WTC11 (cell line): ENCODE data around the gene F10. TPM values are rescaled to one million over a fixed set of nuclear protein-coding genes. Genes with fewer than 3 reads are reported as not detected.
A peak's percentile ranks its signal among the peaks of the same experiment; 100 is the strongest.
"Not testable (repeated sequence)": the region's sequence is repeated elsewhere in the genome, so short reads cannot be mapped to it uniquely, and the experiment has no call there.

ENCODE experiments used
- ATAC-seq: fragments of 200-7000 bp; cut with Tn5 transposase; 2 replicates; pipeline ENCODE4 v1.10.0; 2021; ENCODE audit warnings: mild to moderate bottlenecking, moderate library complexity
- CTCF ChIA-PET: fragments of 300-600 bp; sonication (Branson Sonifier 250); formaldehyde crosslinking; loops from one replicate; lab custom pipeline; 2021; ENCODE audit warnings: antibody characterized with exemption; lab: Charles Lee
- POLR2A ChIA-PET: fragments of 350-600 bp; sonication (Branson Sonifier 250); formaldehyde crosslinking; loops from one replicate; lab custom pipeline; 2021; ENCODE audit warnings: antibody characterized with exemption; lab: Charles Lee
- DNase-seq: peaks from one replicate; pipeline ENCODE4 v3.0.0; 2021; ENCODE audit warnings: low spot score
- H3K27ac Mint-ChIP-seq: 2 replicates; pipeline ENCODE4 v1.8.0; 2021; ENCODE audit warnings: mixed read lengths
- H3K27me3 Mint-ChIP-seq: 2 replicates; pipeline ENCODE4 v1.8.0; 2021; ENCODE audit warnings: low read depth, mild to moderate bottlenecking, moderate library complexity, mixed read lengths
- H3K36me3 Mint-ChIP-seq: 2 replicates; pipeline ENCODE4 v1.8.0; 2021; ENCODE audit warnings: mixed read lengths
- H3K4me1 Mint-ChIP-seq: 2 replicates; pipeline ENCODE4 v1.8.0; 2022; ENCODE audit warnings: mixed read lengths
- H3K4me3 Mint-ChIP-seq: 2 replicates; pipeline ENCODE4 v1.8.0; 2021; ENCODE audit warnings: mild to moderate bottlenecking, moderate library complexity, mixed read lengths
- H3K9me3 Mint-ChIP-seq: 2 replicates; pipeline ENCODE4 v1.8.0; 2021; ENCODE audit warnings: mixed read lengths
- ARID4B ChIP-seq: sonication (generic); formaldehyde crosslinking; IDR thresholded peaks from 2 replicates; pipeline ENCODE4 v1.8.0; 2023; ENCODE audit warnings: missing genetic modification reagents, mild to moderate bottlenecking, borderline replicate concordance
- CBFB ChIP-seq: sonication (generic); formaldehyde crosslinking; IDR thresholded peaks from 2 replicates; pipeline ENCODE4 v1.8.1; 2022; ENCODE audit warnings: mild to moderate bottlenecking, low read depth, missing genetic modification reagents
- CREM ChIP-seq: sonication (generic); formaldehyde crosslinking; IDR thresholded peaks from 2 replicates; pipeline ENCODE4 v1.8.1; 2022; ENCODE audit warnings: mild to moderate bottlenecking, missing genetic modification reagents, moderate library complexity
- EMX1 ChIP-seq: fragments of 250-450 bp; sonication (Bioruptor Pico); IDR thresholded peaks from 2 replicates; pipeline ENCODE4 v1.8.0; 2021; ENCODE audit warnings: mild to moderate bottlenecking
- GRHL2 ChIP-seq: fragments of 250-450 bp; sonication (Bioruptor Pico); IDR thresholded peaks from 2 replicates; pipeline ENCODE4 v1.8.0; 2022; ENCODE audit warnings: mild to moderate bottlenecking, moderate library complexity; ENCODE audit not compliant: insufficient replicate concordance, severe bottlenecking
- JAZF1 ChIP-seq: fragments of 250-450 bp; sonication (Bioruptor Pico); IDR thresholded peaks from 2 replicates; pipeline ENCODE4 v1.9.0; 2021; ENCODE audit warnings: moderate library complexity, mild to moderate bottlenecking, inconsistent platforms
- OVOL2 ChIP-seq: fragments of 250-450 bp; sonication (Bioruptor Pico); IDR thresholded peaks from 2 replicates; pipeline ENCODE4 v1.9.0; 2021; ENCODE audit warnings: mild to moderate bottlenecking, borderline replicate concordance
- PRRX2 ChIP-seq: fragments of 250-450 bp; sonication (Bioruptor Pico); IDR thresholded peaks from 2 replicates; pipeline ENCODE4 v1.8.0; 2021; ENCODE audit warnings: mild to moderate bottlenecking
- RELA ChIP-seq: sonication (generic); formaldehyde crosslinking; IDR thresholded peaks from 2 replicates; pipeline ENCODE4 v1.8.1; 2022; ENCODE audit warnings: missing genetic modification reagents, mild to moderate bottlenecking, borderline replicate concordance
- RORB ChIP-seq: fragments of 250-450 bp; sonication (Bioruptor Pico); IDR thresholded peaks from 2 replicates; pipeline ENCODE4 v1.9.0; 2021; ENCODE audit warnings: mild to moderate bottlenecking
- SP1 ChIP-seq: sonication (generic); formaldehyde crosslinking; conservative IDR thresholded peaks from 2 replicates; pipeline ENCODE4 v1.8.1; 2022; ENCODE audit warnings: missing genetic modification reagents
- STAT6 ChIP-seq: sonication (generic); formaldehyde crosslinking; conservative IDR thresholded peaks from 2 replicates; pipeline ENCODE4 v1.8.1; 2023; ENCODE audit warnings: mild to moderate bottlenecking, low read depth, missing genetic modification reagents, moderate library complexity
- USF2 ChIP-seq: sonication (generic); formaldehyde crosslinking; IDR thresholded peaks from 2 replicates; pipeline ENCODE4 v1.8.1; 2023; ENCODE audit warnings: mild to moderate bottlenecking, missing genetic modification reagents, moderate library complexity
- ZNF121 ChIP-seq: sonication (generic); formaldehyde crosslinking; IDR thresholded peaks from 2 replicates; pipeline ENCODE4 v1.8.0; 2023; ENCODE audit warnings: missing genetic modification reagents
- ZNF416 ChIP-seq: fragments of 250-450 bp; sonication (Bioruptor Pico); IDR thresholded peaks from 2 replicates; pipeline ENCODE4 v1.9.0; 2021; ENCODE audit warnings: mild to moderate bottlenecking, inconsistent platforms
- ZNF425 ChIP-seq: fragments of 250-450 bp; sonication (Bioruptor Pico); conservative IDR thresholded peaks from 2 replicates; pipeline ENCODE4 v1.9.0; 2021; ENCODE audit warnings: mild to moderate bottlenecking
- ZNF671 ChIP-seq: fragments of 250-450 bp; sonication (Bioruptor Pico); IDR thresholded peaks from 2 replicates; pipeline ENCODE4 v1.8.0; 2021; ENCODE audit warnings: mild to moderate bottlenecking
- total RNA-seq: library from RNA; stranded (reverse); gene quantifications from 3 replicates; pipeline ENCODE4 v1.2.3, GENCODE V29; 2021

The F10 gene
- total RNA-seq, 1 experiment from 2014 or later: 0.87 TPM

- Mint-ChIP-seq H3K9me3 (no peaks in the 10 kb centered on the region), H3K27me3 (no peaks in the 10 kb centered on the region), H3K27ac (peak overlapping the region; percentile 78; the same call in 1 of the 2 replicates), H3K4me3 (no peak overlapping the region), H3K36me3 (no peaks in the 10 kb centered on the region), H3K4me1 (no peaks in the 10 kb centered on the region)
- ChIA-PET POLR2A (no interaction called here), CTCF (interaction anchor here (0.8 kb wide), 1 partner anchor 11 kb away, joined by 4 read pairs; no protein-coding TSS in a partner anchor)
- ATAC-seq (no peak), DNase-seq (no peak)
- TF ChIP-seq CBFB (no peak), CREM (CRISPR knock-in tag) (no peak), OVOL2 (CRISPR knock-in tag) (no peak), ZNF671 (CRISPR knock-in tag) (no peak), JAZF1 (CRISPR knock-in tag) (no peak), RELA (CRISPR knock-in tag) (no peak), ZNF121 (no peak), RORB (CRISPR knock-in tag) (no peak), PRRX2 (CRISPR knock-in tag) (no peak), ZNF416 (no peak), ARID4B (no peak), SP1 (no peak), EMX1 (CRISPR knock-in tag) (no peak), GRHL2 (CRISPR knock-in tag) (no peak), USF2 (CRISPR knock-in tag) (no peak), STAT6 (CRISPR knock-in tag) (no peak), ZNF425 (no peak)
Measured at GRCh38 chr13:113078902-113079780, 43.5 kb upstream of the F10 start.

- CTCF ChIA-PET: interaction anchor here (0.8 to 1.4 kb wide), 2 partner anchors 10 to 45 kb away, joined by 3 to 4 read pairs; no protein-coding TSS in a partner anchor
Measured at GRCh38 chr13:113079781-113080080, 42.9 kb upstream of the F10 start.

More at GRCh38 chr13:113079781-113080080, 42.9 kb upstream of the F10 start:
- H3K36me3 Mint-ChIP-seq, H3K4me3 Mint-ChIP-seq, POLR2A ChIA-PET, H3K4me1 Mint-ChIP-seq, H3K27me3 Mint-ChIP-seq, ATAC-seq, H3K9me3 Mint-ChIP-seq, DNase-seq: not testable (repeated sequence)
- 0 out of 2 replicates have a peak overlapping the region, but pooled peaks have one; percentile 78 for H3K27ac Mint-ChIP-seq
